Measurements from ENCODE around the gene CCPG1.

The CCPG1 gene

DNA sequence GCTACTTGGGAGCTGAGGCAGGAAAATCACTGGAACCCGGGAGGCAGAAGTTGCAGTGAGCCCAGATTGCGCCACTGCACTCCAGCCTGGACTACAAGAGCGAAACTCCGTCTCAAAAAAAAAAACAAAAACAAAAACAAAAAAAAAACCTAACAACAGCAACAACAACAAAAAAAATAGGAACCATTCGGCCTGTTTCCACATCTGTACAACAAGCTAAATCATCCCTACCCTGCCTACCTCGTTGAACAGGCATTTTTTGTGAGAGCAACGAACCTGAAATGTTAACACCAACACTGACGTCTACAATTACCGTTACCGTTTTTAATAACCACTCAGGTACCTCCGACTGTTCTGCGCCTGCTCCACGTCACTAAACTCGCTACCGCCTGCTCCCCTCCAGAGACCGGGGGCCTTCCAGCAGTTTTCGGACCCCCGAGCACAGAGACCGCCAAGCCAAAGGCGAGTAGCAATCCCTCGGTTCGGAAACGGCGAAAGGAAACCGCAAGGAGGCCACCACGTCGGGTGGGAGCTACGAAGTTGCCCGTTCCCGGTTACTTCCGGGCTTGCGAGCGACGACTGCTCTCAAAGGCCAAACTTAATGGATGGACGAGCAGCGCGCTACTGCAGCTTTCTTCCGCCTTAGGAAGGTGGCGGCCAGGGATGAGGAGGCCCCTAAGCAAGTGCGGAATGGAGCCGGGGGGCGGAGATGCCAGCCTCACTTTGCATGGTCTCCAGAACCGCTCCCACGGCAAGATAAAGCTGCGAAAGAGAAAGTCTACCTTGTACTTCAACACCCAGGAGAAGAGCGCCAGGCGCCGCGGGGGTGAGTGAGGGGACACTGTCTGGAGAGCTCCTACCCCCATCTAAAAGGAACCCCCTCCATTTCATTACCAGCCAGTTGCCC, 89.3 kb downstream of the CCPG1 start, which contains the start of the genes PIGB and PIGBOS1:
PIGB (plus strand) TSS at position 635 of the 907 bp plus-strand sequence; CDS start at position 664, 29 bp downstream.
PIGBOS1 (minus strand) TSS at position 536 of the 907 bp plus-strand sequence. CDS start 1,331 bp downstream, outside the sequence.
- peak; percentile 82 to 86 for DNase-seq

Measured in inflammatory macrophage treated with lipopolysaccharide for 1 hour (primary cell).